SU-DHL-6 (cell line): ENCODE measurements around the gene TTC19.

Experiments used
- CTCF ChIP-seq: fragments of 200-600 bp; sonication (generic); IDR thresholded peaks from one replicate; pipeline ENCODE4 v1.5.1; 2017; ENCODE audit warnings: antibody characterized with exemption, mild to moderate bottlenecking, low read length, moderate library complexity; ENCODE audit not compliant: insufficient read depth, poor library complexity, severe bottlenecking
- EZH2phosphoT487 ChIP-seq: fragments of 200-600 bp; sonication (generic), shearing (Covaris generic); conservative IDR thresholded peaks from 2 replicates; pipeline ENCODE4 v1.6.1; 2018; ENCODE audit warnings: mild to moderate bottlenecking, antibody characterized with exemption, low read length, moderate library complexity, mixed read lengths

GRCh38 chr17:16066125-16066524, 66.5 kb downstream of the TTC19 start:
- TF ChIP-seq CTCF (no peak), EZH2phosphoT487 (no peak)
